Putamen (tissue), 1 donor: ENCODE results near the gene LRRC4C.

Experiments
- DNase-seq: peaks from one replicate; pipeline ENCODE4 v3.0.0-alpha.2; 2016; ENCODE audit warnings: low spot score

The LRRC4C gene

GRCh38 chr11:41459465-41460401 lies at the start of gene LRRC4C:
TSS of gene LRRC4C (minus strand) at chr11:41459652.
- no peak for DNase-seq

- no peak for DNase-seq
Measured at GRCh38 chr11:41508121-41508520, 48.7 kb upstream of the LRRC4C start.

- no peak for DNase-seq
Measured at GRCh38 chr11:41499429-41499828, 40.0 kb upstream of the LRRC4C start.

- DNase-seq, result no peak
Measured at GRCh38 chr11:41498726-41499125, 39.3 kb upstream of the LRRC4C start.

- no peak for DNase-seq
Measured at GRCh38 chr11:41497974-41498373, 38.5 kb upstream of the LRRC4C start.

GRCh38 chr11:41494716-41495115 lies 35.3 kb upstream of the LRRC4C start:
- no peak for DNase-seq

GRCh38 chr11:41486424-41486823 lies 27.0 kb upstream of the LRRC4C start:
- no peak for DNase-seq

- no peak for DNase-seq
Measured at GRCh38 chr11:41483956-41484355, 24.5 kb upstream of the LRRC4C start.

GRCh38 chr11:41479179-41479578 lies 19.7 kb upstream of the LRRC4C start:
- no peak for DNase-seq

- no peak for DNase-seq
Measured at GRCh38 chr11:41461057-41461681, 1.7 kb upstream of the LRRC4C start.

- DNase-seq, result no peak
Measured at GRCh38 chr11:41458641-41459040, 811 bp downstream of the LRRC4C start.

- DNase-seq, result no peak
Measured at GRCh38 chr11:41458154-41458553, 1.3 kb downstream of the LRRC4C start.

GRCh38 chr11:41457216-41458014 lies 2.0 kb downstream of the LRRC4C start:
- no peak for DNase-seq

- no peak for DNase-seq
Measured at GRCh38 chr11:41456269-41456668, 3.2 kb downstream of the LRRC4C start.

- no peak for DNase-seq
Measured at GRCh38 chr11:41451011-41451410, 8.4 kb downstream of the LRRC4C start.

GRCh38 chr11:41449483-41450050 lies 9.9 kb downstream of the LRRC4C start:
- no peak for DNase-seq

GRCh38 chr11:41446566-41446965 lies 12.9 kb downstream of the LRRC4C start:
- no peak for DNase-seq

GRCh38 chr11:41446107-41446506 lies 13.3 kb downstream of the LRRC4C start:
- no peak for DNase-seq

GRCh38 chr11:41437006-41437490 lies 22.4 kb downstream of the LRRC4C start:
- no peak for DNase-seq

- DNase-seq, result no peak
Measured at GRCh38 chr11:41435531-41435930, 23.9 kb downstream of the LRRC4C start.

- no peak for DNase-seq
Measured at GRCh38 chr11:41431784-41432183, 27.7 kb downstream of the LRRC4C start.

GRCh38 chr11:41419901-41420300 lies 39.6 kb downstream of the LRRC4C start:
- no peak for DNase-seq
